GM19238 (cell line): ENCODE results near the gene FBXO21.
A peak's percentile ranks its signal among the peaks of the same experiment; 100 is the strongest.
"Not testable (repeated sequence)": the region's sequence is repeated elsewhere in the genome, so short reads cannot be mapped to it uniquely, and the experiment has no call there.

Source experiments
- DNase-seq: peaks from one replicate; pipeline ENCODE4 v3.0.0; 2011; ENCODE audit warnings: low spot score; ENCODE audit not compliant: insufficient read length

FBXO21 gene, protein sequence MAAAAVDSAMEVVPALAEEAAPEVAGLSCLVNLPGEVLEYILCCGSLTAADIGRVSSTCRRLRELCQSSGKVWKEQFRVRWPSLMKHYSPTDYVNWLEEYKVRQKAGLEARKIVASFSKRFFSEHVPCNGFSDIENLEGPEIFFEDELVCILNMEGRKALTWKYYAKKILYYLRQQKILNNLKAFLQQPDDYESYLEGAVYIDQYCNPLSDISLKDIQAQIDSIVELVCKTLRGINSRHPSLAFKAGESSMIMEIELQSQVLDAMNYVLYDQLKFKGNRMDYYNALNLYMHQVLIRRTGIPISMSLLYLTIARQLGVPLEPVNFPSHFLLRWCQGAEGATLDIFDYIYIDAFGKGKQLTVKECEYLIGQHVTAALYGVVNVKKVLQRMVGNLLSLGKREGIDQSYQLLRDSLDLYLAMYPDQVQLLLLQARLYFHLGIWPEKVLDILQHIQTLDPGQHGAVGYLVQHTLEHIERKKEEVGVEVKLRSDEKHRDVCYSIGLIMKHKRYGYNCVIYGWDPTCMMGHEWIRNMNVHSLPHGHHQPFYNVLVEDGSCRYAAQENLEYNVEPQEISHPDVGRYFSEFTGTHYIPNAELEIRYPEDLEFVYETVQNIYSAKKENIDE

DNA sequence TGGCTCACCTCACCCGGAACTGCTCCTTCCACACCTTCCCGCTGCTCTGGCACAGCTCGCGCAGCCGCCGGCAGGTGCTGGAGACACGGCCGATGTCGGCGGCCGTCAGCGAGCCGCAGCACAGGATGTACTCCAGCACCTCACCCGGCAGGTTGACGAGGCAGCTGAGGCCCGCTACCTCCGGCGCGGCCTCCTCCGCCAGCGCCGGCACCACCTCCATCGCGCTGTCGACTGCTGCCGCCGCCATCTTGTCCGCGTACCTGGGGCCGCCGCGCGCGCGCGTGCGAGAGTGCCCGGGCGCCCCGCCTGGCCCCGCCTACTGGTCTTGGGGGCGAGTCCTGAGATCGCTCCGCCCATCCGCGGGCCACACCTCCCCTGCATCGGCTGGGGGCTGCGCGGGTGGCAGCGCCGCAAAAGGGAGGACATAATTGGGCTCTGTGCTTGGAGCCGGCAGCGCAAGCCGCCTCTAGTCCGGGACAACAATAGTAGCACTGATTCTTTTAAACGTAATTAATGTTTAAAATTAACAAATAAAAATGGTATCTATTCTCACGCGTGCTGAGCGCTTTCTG is at the start of gene FBXO21:
Gene FBXO21, minus strand, starts transcription at position 261 of the 572 bp plus-strand sequence. Its CDS starts 14 bp downstream, at position 247.
- peak; percentile 94 for DNase-seq

DNA sequence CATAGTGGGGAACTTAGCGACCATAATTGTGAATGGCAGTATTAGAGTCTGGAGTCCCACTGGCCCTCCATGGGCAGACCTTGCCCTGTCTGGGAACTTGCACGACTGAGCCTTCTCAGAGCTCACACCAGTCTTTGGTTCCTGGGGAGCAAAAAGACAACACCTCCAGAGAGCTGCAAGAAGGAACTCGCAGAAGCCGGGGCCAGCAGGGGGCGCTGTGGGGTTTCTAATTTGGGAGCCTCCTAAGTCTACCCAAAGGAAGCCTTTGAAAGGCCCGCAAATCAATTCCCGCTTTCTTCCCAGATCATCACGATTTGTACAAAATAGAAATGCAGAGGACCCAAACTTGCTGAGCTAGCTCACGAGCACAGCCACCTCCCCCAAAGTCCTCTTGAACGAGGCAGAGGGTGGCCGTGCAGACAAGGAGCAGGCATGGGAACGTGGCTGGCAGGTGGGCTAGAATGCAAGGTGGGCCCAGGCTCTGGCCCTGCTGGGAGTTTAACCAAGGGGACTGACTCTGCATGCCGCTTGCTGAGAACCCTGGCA is 46.3 kb upstream of the FBXO21 start:
- DNase-seq = peak; percentile 46

DNA sequence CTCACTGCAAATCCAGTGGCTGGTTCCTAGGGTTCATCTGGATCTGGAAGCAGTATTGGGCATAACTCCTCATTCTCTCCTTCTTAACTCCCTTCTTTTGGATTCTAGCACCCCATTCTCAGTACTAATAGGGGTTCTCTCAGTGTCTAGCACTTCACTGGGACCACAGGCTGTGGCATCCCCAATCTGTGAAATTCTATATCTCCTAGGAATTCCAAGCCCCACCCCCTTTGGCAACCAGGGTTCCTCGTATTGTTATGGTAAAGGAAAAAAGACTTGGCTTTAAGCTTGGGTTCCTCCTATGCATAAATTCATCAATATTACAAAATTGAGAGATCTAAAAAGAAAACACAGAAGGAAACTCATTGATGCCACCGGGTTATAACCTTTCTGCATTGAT is 45.0 kb upstream of the FBXO21 start:
- no peak for DNase-seq

DNA sequence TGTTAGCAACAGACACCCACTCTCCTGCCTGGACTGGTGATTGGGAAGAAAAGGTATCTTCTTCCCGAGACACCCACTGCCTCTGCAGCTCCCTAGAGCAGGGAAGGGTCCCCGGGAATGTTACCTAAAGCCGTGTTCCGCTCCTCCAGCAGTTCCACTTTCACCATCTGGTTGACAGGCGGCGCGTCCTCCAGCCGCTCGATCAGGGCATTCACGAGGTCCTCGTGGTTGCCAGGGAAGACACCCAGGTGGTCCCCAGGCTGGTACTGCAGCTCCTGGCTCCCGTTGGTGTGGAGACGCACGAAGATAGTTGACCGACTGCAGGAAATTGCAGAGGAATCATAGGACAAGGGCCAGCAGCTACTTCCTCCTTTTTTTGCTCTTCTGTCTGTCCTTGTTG is 44.2 kb upstream of the FBXO21 start:
- no peak for DNase-seq

DNA sequence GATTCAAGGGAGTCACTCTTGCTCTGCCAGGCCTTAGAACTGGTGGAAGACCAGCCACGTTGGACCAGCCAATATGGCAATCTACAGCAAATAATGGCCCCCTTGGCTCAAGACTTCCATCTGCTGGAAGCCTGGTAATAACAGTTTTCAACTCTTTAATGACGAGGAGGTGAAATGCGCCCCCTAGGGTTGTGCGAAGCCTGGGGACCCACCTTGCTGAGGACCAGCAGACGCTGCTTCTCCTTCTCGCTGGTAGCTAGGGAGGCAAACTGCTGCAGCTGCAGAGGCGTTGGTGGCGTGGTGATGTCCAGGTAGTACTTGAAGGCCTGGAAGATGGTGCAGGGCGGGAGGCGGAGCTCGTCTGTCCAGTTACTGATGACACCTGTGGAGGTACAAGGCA is 41.5 kb upstream of the FBXO21 start:
- no peak for DNase-seq

DNA sequence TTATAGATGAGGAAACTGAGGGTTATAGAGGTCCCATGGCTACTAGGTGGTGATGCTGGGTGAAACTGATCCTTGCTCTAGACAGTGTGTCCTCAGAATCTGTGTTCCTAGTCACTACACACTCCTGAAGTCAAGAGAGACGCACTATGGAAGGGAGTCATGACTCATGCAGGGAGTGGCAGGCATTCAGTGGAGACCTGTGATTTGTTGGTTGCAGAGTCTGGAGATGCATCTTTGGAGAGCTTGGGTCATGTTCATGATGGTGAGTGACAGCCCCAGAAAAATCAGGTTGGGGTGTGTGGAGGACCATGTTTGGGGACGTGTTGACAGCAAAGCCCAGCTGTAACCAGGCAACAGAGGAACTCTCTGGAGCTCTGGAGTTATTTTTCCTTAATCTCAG is 38.0 kb upstream of the FBXO21 start:
- no peak for DNase-seq

DNA sequence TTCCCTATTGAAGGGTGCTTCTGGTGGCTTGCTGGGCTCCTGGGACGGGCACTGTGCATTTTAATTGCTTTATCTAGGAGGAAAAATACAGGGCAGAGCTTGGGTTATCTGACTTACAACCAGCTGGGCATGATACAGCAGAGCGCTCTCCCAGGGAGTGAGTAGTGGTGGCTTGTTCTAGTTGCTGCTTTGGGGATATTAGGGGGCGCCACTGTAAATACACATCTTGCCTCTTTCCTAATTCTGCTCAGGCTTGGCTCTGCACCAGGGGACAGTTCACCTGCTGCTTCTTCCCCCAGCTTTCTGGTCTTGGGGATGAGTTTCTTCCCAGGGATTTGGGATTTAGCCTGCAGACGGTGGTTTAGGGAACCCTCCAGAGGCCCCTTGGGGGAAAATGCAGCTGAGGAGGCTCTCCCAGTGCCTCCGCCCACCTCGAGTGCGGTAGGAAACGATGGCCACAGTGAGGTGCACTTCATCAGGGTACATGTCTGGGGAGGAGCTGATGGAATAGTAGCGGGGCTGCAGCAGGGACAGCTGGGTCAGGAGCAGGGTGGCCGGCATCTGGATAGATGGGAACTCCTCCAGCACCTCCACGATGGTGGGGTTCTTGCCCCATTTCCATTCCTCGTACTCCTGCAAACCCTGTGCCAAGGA is 36.9 kb upstream of the FBXO21 start:
- no peak for DNase-seq

DNA sequence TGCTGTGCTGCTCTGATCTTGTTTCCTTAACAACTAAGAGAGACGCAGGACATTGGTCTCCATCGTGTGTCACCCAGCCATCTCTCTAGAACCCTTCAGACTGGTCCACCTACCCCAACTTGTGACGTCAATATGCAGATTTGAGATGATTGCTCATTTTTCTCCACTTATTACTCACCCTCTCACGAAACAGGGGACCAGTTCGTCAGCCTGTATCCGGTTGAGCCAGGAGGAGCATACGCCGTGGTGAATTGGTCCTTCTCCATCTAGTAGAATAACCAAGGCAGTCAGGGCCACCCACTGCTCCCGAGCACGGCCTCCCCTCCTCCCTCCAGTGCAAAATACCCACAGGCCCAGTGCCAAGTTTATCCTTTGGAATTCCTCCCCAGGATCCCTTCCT is 36.2 kb upstream of the FBXO21 start:
- no peak for DNase-seq

DNA sequence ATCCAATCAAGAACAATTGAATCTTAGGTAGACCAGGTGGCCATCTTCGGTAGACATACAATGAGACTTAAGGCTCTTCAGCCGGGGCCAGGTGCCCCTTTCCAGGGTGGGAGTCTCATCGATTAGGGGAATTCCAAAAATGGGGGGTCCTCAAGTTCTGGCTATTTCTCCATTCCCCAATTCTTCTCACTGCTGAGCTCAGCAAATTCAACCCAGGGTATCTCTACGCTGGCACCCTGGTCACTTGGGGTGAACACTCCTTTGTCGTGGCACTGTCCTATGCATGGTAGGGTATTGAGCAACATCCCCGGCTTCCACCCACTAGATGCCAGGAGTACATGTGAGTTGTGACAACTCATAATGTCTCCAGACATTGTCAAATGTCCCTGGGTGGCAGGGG is 34.9 kb upstream of the FBXO21 start:
- no peak for DNase-seq

DNA sequence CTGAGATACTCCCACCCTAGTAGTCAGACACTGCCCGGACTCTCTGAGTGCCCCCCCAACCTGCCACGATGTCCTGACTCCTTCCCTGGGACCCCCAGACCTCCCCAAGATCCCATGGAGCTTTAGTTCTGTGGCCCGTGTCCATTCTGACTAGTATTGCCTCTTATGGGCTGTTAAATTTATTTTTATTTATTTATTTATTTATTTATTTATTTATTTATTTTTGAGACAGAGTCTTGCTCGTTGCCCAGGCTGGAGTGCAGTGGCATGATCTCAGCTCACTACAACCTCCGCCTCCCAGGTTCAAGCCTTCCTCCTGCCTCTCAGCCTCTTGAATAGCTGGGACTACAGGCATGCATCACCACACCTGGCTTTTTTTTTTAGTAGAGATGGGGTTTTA is 30.7 kb upstream of the FBXO21 start:
- not testable (repeated sequence) for DNase-seq

DNA sequence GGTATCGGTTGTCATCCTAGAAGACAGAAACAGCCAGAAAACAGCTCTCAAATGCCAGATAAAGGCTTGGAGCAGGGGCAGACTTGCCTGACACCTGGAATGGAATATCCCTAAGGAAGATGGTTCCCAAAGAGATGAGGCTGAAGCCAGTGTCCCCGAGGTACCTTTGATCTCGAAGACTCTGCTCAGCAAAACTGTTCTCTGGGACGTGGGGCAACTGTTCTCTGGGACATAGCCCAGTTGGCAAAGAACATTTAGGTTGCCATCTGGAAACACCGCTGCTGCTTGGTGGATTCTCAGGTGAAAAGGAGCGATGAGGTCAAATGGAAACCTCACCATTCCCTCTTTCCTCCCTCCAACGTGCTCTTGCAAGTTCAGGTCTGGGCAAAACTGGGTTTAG is 27.9 kb upstream of the FBXO21 start:
- DNase-seq = no peak

DNA sequence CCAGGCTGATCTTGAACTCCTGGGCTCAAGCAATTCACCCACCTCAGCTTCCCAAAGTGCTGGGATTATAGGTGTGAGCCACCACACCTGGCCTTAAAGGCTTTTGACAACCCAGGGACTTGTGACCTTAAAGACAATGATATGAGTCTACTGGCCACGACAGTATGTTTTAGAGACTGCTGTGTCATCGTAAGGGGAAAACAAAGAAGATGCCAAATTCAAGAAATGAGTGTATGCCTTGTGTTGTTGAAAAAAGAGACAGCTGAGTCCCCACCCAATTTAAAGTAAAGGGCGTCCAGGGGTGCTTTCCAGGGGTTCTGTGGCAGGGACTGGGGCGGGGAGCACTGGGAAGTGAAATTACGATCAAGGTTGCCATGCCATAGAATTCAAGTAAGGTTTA is 26.4 kb upstream of the FBXO21 start:
- DNase-seq = no peak

DNA sequence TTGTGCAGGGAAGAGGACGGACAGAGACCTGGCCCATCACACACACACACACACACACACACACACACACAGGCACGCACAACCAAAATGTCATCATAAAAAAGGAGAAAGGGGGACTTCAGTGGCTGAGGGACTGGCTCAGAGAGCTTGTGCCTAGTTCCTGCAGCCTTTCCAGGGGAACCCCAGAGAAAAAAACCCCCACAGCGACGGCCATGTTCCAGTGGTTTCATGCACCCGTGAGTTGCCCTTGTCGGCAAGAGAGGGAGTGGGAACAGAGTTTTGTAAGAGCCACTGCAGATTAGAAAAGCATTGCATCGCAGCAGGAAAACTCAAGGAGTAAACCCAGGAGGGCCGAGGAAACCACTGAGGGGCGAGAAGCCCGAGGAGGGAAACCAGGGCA is 24.5 kb upstream of the FBXO21 start:
- DNase-seq = no peak

DNA sequence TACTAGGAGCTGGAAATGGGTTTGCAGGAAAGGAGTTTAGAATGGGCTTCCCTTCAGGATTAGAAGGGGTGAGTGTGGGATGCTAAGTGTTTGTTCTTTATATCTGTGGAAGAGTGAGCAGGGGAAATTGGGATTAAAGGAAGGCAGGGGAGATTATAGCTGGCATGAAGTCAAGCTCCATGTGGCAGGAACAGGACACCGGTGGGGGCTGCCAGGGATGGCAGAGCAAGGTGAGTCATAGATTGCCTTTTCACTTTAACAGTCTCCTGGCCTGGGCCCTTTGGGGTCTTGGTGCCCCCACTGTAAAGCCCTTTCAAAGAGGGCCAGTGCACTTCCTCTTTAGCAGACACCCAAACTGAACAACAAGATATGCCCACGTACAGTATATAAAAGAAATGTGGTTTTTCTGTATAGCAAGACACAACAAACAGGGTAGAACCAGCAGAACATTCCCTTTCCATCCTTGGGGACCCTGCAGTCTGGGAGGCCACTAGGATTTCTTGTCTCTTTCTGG is 23.1 kb upstream of the FBXO21 start:
- DNase-seq = no peak

DNA sequence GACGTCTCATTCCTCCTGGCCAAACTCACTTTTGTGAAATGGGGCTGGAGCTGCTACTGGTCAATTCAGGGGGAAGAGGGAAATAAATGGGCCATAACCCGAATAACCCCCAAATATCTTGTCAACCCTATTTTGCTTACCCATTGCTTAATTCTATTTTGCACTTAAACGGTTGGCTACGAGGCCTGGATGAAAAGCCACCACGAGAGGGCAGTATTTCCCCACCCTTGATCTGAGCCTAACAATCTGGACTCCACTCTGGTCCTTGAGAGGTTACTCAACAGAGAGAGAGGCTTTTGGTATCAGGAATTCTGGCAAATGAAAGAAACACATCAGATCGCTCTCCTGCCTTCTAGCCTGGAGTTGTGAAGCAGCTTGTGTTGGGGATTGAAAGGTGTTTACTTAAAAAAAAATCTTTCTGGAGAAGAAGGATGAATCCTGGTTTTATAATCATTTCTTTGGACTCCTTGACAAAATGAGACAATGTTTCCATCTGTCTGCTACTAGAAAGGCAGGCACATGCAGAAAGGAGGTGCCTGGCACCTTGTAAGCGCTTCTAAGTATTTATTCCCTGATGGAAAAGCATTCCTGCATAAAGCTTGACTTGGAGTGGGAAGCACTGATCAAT is 22.4 kb upstream of the FBXO21 start:
- peak; percentile 65 for DNase-seq

DNA sequence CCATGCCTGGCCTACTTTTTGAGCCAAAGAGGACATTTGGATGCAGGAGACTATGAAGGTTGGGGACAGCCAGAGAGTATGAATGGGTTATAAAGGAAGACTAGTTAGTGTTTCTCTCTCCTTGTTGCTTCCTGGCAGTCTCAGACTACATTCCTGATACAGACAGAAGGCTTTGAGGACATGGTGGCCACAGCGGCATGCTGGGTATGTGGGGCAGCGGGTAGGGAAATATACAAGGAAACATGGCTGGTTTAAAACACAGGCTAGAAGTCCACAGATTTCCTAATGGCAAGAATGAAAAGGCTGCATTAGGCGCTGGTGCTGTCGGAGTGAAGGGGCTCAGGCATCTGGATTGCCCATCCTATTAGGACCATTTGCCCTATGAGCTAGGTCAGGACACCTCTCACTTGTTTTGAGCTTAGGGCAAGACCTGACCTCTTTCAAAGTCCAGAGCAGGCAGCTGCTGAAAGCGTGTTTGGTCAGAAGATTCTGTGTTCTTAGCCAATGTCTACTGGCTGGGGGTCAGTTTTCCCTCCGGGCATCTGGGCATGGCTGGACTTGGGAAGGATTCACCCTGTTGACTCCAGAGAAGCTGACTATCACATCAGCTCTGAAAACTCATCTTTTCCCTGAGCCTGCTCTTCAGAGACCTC is 20.1 kb upstream of the FBXO21 start:
- DNase-seq = no peak

DNA sequence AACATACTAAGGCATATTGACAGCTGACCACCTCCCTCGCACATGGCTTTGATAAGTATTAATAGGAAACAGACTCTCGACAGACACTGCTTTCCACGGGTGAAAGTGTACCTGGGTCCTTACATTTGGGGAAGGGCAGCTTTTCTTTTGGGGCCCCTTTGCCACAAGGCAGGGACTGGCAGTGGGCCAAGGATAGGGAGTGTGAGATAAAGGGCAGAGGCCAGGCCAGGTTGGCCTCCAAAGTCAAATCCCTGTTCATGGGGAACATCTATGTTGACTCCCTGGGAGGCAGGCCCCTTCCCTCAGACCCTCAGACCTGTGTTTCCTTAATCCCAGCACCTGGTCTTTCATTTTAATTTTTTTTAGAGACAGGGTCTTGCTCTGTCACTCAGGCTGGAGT is 19.4 kb upstream of the FBXO21 start:
- DNase-seq = no peak

DNA sequence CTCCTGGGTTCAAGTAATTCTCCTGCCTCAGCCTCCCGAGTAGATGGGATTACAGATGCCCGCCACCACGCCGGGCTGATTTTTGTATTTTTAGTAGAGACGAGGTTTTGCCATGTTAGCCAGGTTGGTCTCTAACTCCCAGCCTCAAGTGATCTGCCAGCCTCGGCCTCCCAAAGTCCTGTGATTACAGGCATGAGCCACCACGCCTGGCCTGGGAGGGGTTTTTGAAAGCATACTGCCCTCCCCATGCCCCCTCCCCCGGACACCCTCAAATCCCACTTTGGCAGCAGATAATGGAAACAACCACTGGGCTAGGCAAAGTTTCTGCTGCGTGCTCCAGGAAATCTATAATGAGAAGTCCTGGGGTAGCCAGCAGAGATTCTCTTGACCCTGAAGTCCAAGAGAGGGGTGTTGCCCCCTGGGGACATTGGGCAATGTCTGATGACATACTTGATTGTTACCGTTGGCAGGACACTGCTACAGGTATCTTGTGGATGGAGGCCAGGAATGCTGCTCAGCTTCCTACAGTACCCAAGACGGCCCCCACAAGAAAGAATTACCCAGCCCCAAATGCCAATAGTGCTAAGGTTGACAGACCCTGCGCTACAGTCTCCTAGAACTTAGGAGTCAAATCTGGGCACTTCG is 18.7 kb upstream of the FBXO21 start:
- DNase-seq = no peak

DNA sequence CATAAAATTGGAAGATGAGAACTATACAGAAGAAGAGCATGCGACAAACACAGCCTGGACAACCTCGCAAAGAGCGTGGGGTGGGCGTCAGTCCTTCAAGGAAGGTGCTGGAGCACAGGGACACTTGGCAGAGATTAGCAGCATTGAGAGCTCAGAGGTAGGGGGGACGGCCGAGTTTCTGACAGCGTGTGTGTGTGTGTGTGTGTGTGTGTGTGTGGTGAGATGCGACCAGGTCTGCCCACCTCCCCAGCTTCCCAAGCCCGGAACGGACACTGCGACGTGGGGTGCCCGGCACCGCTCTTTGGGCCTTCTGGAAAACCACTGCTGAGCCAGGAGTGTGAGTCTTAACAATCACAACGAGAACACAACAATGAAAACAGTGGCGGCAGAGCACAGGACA is 17.9 kb upstream of the FBXO21 start:
- no peak for DNase-seq

DNA sequence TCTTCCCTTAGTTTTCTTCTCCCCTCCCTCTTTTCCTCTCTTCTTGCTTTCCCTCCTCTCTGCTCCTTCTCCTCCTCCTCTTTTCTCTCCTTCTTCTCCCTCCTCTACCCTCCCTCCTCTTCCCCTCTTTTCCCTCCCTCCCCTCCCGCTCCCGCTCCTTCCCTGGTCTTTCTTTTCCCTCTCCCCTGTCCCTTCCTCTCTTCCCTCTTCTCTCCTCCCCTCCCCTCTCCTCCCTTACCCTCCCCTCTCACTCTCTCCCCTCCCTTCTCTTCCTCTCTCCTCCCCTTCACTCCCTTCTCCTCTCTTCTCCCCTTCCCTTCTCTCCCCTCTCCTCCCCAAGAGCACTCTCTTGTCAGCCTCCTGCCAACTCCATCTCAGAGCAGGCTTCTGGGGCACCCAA is 17.4 kb upstream of the FBXO21 start:
- no peak for DNase-seq
